H1 (cell line): ENCODE results near the gene LAMA4. TPM values are rescaled to one million over a fixed set of nuclear protein-coding genes. Genes with fewer than 3 reads are reported as not detected.

ENCODE experiments used
- CTCF ChIA-PET: fragments of 300-600 bp; sonication (Branson Sonifier 250); formaldehyde crosslinking; loops from one replicate; lab custom pipeline; 2021; ENCODE audit not compliant: partially characterized antibody; lab: Charles Lee
- POLR2A ChIA-PET: fragments of 300-600 bp; sonication (Branson Sonifier 250); formaldehyde crosslinking; loops from one replicate; lab custom pipeline; 2021; ENCODE audit warnings: inconsistent platforms; ENCODE audit not compliant: partially characterized antibody; lab: Charles Lee
- DNase-seq, 2 experiments: peaks; one replicate each; pipeline versions ENCODE4 v3.0.0 to v3.0.0-alpha.2; 2010 to 2022; ENCODE audit warnings: low spot score in 2 of 2, low read depth in 1 of 2, mixed read lengths in 1 of 2
- FAIRE-seq: peaks from 2 replicates; lab custom pipeline; 2011; peaks lifted over from hg19 to GRCh38; lab: Jason Lieb, UNC
- H2AFZ ChIP-seq: 2 replicates; pipeline ENCODE4 v1.8.1; 2012; ENCODE audit warnings: low read length, inconsistent platforms
- H2AK5ac ChIP-seq: 2 replicates; pipeline ENCODE4 v1.6.1; 2013; ENCODE audit warnings: low read depth, low read length
- H2BK120ac ChIP-seq: replicated peaks from 2 replicates; pipeline ENCODE3; 2013; ENCODE audit warnings: low read depth, low read length, inconsistent platforms
- H2BK12ac ChIP-seq: 2 replicates; pipeline ENCODE4 v1.6.1; 2013; ENCODE audit warnings: low read depth, low read length
- H2BK15ac ChIP-seq: 2 replicates; pipeline ENCODE4 v1.6.1; 2013; ENCODE audit warnings: low read length
- H2BK20ac ChIP-seq: 2 replicates; pipeline ENCODE4 v1.6.1; 2013; ENCODE audit warnings: low read length
- H2BK5ac ChIP-seq: 2 replicates; pipeline ENCODE4 v1.6.1; 2013; ENCODE audit warnings: low read depth, low read length
- H3K14ac ChIP-seq: 2 replicates; pipeline ENCODE4 v1.6.1; 2013; ENCODE audit warnings: inconsistent platforms; ENCODE audit not compliant: insufficient read length
- H3K18ac ChIP-seq: 2 replicates; pipeline ENCODE4 v1.6.1; 2013; ENCODE audit warnings: low read length; ENCODE audit errors: extremely low read depth
- H3K23ac ChIP-seq: 2 replicates; pipeline ENCODE4 v1.6.1; 2013; ENCODE audit warnings: inconsistent platforms; ENCODE audit not compliant: insufficient read length
- H3K23me2 ChIP-seq: 2 replicates; pipeline ENCODE4 v1.6.1; 2013; ENCODE audit warnings: low read depth, low read length
- H3K27ac ChIP-seq: 2 replicates; pipeline ENCODE4 v1.6.1; 2011; ENCODE audit warnings: low read depth, low read length, inconsistent platforms
- H3K27me3 ChIP-seq, 4 experiments: replicated peaks in 1 of 4; 1 replicate in 1 of 4; 2 replicates in 3 of 4; pipeline versions ENCODE4 v1.6.1 to v1.8.1; 2011 to 2013; ENCODE audit warnings: low read length in 3 of 4, mild to moderate bottlenecking in 3 of 4, inconsistent platforms in 2 of 4, mixed read lengths in 2 of 4, moderate library complexity in 1 of 4; ENCODE audit not compliant: control insufficient read depth in 3 of 4, insufficient read depth in 3 of 4; ENCODE audit errors: extremely low read depth in 1 of 4
- H3K36me3 ChIP-seq, 4 experiments: 2 replicates each; pipeline versions ENCODE4 v1.6.1 to v1.8.1; 2011 to 2013; ENCODE audit warnings: mild to moderate bottlenecking in 4 of 4, low read length in 3 of 4, moderate library complexity in 2 of 4, control low read depth in 1 of 4, inconsistent platforms in 1 of 4; ENCODE audit not compliant: insufficient read depth in 4 of 4, control insufficient read depth in 2 of 4
- H3K4ac ChIP-seq: replicated peaks from 2 replicates; pipeline ENCODE3; 2013; ENCODE audit warnings: low read length, low read depth, mixed read lengths, inconsistent platforms; ENCODE audit not compliant: insufficient read length
- H3K4me1 ChIP-seq, 4 experiments: replicated peaks in 1 of 4; 1 replicate in 1 of 4; 2 replicates in 3 of 4; pipeline versions ENCODE4 v1.6.1 to v1.8.1; 2011 to 2013; ENCODE audit warnings: low read length in 3 of 4, inconsistent platforms in 2 of 4, mixed read lengths in 1 of 4; ENCODE audit not compliant: insufficient read depth in 4 of 4, control insufficient read depth in 3 of 4
- H3K4me2 ChIP-seq, 2 experiments: 2 replicates each; pipeline versions ENCODE4 v1.6.1 to v1.8.1; 2011 to 2013; ENCODE audit warnings: low read depth in 2 of 2, low read length in 2 of 2, control low read depth in 1 of 2, inconsistent platforms in 1 of 2, mild to moderate bottlenecking in 1 of 2; ENCODE audit not compliant: insufficient read depth in 1 of 2
- H3K4me3 ChIP-seq, 4 experiments: fragments of 200-600, 300-600 bp in 1 of 4; sonication (generic), shearing (Covaris generic), sonication (Bioruptor Twin) in 1 of 4; 2 replicates each; pipeline versions ENCODE4 v1.5.1 to v1.8.1; 2011 to 2016; ENCODE audit warnings: low read length in 4 of 4, low read depth in 3 of 4, control low read depth in 2 of 4, inconsistent platforms in 2 of 4, mild to moderate bottlenecking in 2 of 4, mixed read lengths in 1 of 4, moderate library complexity in 1 of 4; ENCODE audit not compliant: insufficient read depth in 2 of 4; ENCODE audit errors: extremely low read depth in 1 of 4
- H3K56ac ChIP-seq: replicated peaks from 2 replicates; pipeline ENCODE3; 2013; ENCODE audit warnings: low read depth, mild to moderate bottlenecking, mixed read lengths, low read length, inconsistent platforms; ENCODE audit not compliant: insufficient read length
- H3K79me1 ChIP-seq: 2 replicates; pipeline ENCODE4 v1.6.1; 2013; ENCODE audit warnings: low read depth, low read length, control low read depth
- H3K79me2 ChIP-seq, 2 experiments: 2 replicates each; pipeline versions ENCODE4 v1.6.1 to v1.8.1; 2012 to 2013; ENCODE audit warnings: low read length in 2 of 2, mild to moderate bottlenecking in 2 of 2, inconsistent platforms in 1 of 2; ENCODE audit not compliant: insufficient read depth in 2 of 2, control insufficient read depth in 1 of 2
- H3K9ac ChIP-seq, 4 experiments: replicated peaks in 1 of 4; 1 replicate in 1 of 4; 2 replicates in 3 of 4; pipeline versions ENCODE4 v1.6.1 to v1.8.1; 2011 to 2013; ENCODE audit warnings: low read depth in 3 of 4, low read length in 3 of 4, control low read depth in 2 of 4, mild to moderate bottlenecking in 2 of 4, moderate library complexity in 2 of 4, inconsistent platforms in 1 of 4; ENCODE audit errors: extremely low read depth in 1 of 4
- H3K9me3 ChIP-seq, 2 experiments: 2 replicates each; pipeline versions ENCODE4 v1.6.1 to v1.8.1; 2012 to 2013; ENCODE audit warnings: mild to moderate bottlenecking in 2 of 2, moderate library complexity in 2 of 2, control low read depth in 1 of 2, inconsistent platforms in 1 of 2, low read depth in 1 of 2, low read length in 1 of 2, mixed read lengths in 1 of 2; ENCODE audit not compliant: insufficient read depth in 2 of 2
- H4K20me1 ChIP-seq, 2 experiments: replicated peaks in 1 of 2; 2 replicates each; pipeline versions ENCODE3 to v1.8.1; 2011 to 2013; ENCODE audit warnings: inconsistent platforms in 2 of 2, low read length in 2 of 2, mild to moderate bottlenecking in 1 of 2; ENCODE audit not compliant: insufficient read depth in 2 of 2, control insufficient read depth in 1 of 2
- H4K5ac ChIP-seq: 2 replicates; pipeline ENCODE4 v1.6.1; 2013; ENCODE audit warnings: low read length, low read depth, mixed read lengths, inconsistent platforms; ENCODE audit not compliant: insufficient read length
- H4K8ac ChIP-seq: 2 replicates; pipeline ENCODE4 v1.8.0; 2013; ENCODE audit warnings: mild to moderate bottlenecking, moderate library complexity, low read length, inconsistent platforms; ENCODE audit not compliant: insufficient read depth; ENCODE audit errors: extremely low read depth
- H4K91ac ChIP-seq: replicated peaks from 2 replicates; pipeline ENCODE3; 2013; ENCODE audit warnings: low read length, mixed read lengths, inconsistent platforms; ENCODE audit not compliant: insufficient read length
- CBX8 ChIP-seq: fragments of 300-800, 300-1000 bp; sonication (generic); IDR thresholded peaks from 2 replicates; pipeline ENCODE4 v1.7.1; 2016; ENCODE audit warnings: low read depth, low read length, borderline replicate concordance
- CTCF ChIP-seq, 3 experiments: IDR thresholded peaks; 1 replicate in 2 of 3; 2 replicates in 1 of 3; pipeline versions ENCODE4 v1.5.1 to v1.6.1; 2011; ENCODE audit warnings: low read length in 3 of 3, mild to moderate bottlenecking in 3 of 3, inconsistent platforms in 2 of 3, low read depth in 1 of 3, moderate library complexity in 1 of 3; ENCODE audit not compliant: insufficient read depth in 1 of 3; ENCODE audit errors: control extremely low read depth in 1 of 3
- FOSL1 ChIP-seq: IDR thresholded peaks from 2 replicates; pipeline ENCODE4 v1.6.1; 2011; ENCODE audit warnings: mild to moderate bottlenecking, low read depth, low read length, moderate library complexity; ENCODE audit not compliant: insufficient read depth
- HDAC6 ChIP-seq: IDR thresholded peaks from one replicate; pipeline ENCODE4 v1.7.1; 2012; ENCODE audit warnings: low read depth, mild to moderate bottlenecking, inconsistent platforms, low read length, moderate library complexity
- NANOG ChIP-seq: IDR thresholded peaks from 2 replicates; pipeline ENCODE4 v1.6.1; 2011; ENCODE audit warnings: low read length, low read depth, mild to moderate bottlenecking, inconsistent platforms; ENCODE audit not compliant: insufficient read depth, poor library complexity, severe bottlenecking
- PHF8 ChIP-seq: fragments of 200-600 bp; sonication (generic); conservative IDR thresholded peaks from 2 replicates; pipeline ENCODE4 v1.7.1; 2012; ENCODE audit warnings: low read depth, mild to moderate bottlenecking, inconsistent platforms, low read length, moderate library complexity
- SIRT6 ChIP-seq: IDR thresholded peaks from one replicate; pipeline ENCODE4 v1.7.1; 2012; ENCODE audit warnings: low read length, inconsistent platforms
- SP4 ChIP-seq: IDR thresholded peaks from 2 replicates; pipeline ENCODE4 v1.6.1; 2012; ENCODE audit warnings: low read length, inconsistent platforms
- SRF ChIP-seq: IDR thresholded peaks from 2 replicates; pipeline ENCODE4 v1.6.1; 2011; ENCODE audit warnings: mild to moderate bottlenecking, low read depth, low read length, moderate library complexity
- whole genome bisulfite sequencing, 2 experiments: shearing (Covaris generic) in 1 of 2; methylation state at CpG; one replicate each; pipeline versions ENCODE4 v1.1.6 to v1.1.7; 2013 to 2015; ENCODE audit warnings: low lambda C conversion rate in 2 of 2, mixed read lengths in 2 of 2, inconsistent platforms in 1 of 2, low coverage in 1 of 2, missing lambda C conversion rate in 1 of 2; ENCODE audit not compliant: insufficient replicate concordance in 2 of 2, insufficient coverage in 1 of 2, insufficient read length in 1 of 2; ENCODE audit errors: extremely low coverage in 1 of 2, missing lambda C conversion rate in 1 of 2; 5-methylcytosine and 5-hydroxymethylcytosine counted together
- polyA plus RNA-seq, 7 experiments: library from polyadenylated mRNA; depleted of rRNA in 3 of 7; stranded (reverse) in 5 of 7; unstranded in 2 of 7; fragments of >200 nt in 5 of 7; fragments of 200-250 nt in 2 of 7; gene quantifications; 1 replicate in 5 of 7; 2 replicates in 1 of 7; 4 replicates in 1 of 7; pipeline versions ENCODE4 v1.2.1 to v1.2.3, GENCODE V29; 2011 to 2013; ENCODE audit warnings: missing spikeins in 2 of 7, mixed read lengths in 2 of 7
- total RNA-seq: library from RNA; stranded (reverse); fragmentation: NEBNext Ultra II Directional; extraction: Animal tissue kit (Norgen Biotek cat#: 25700); gene quantifications from 2 replicates; pipeline ENCODE4 v1.2.1, GENCODE V29; 2021

LAMA4 gene
- total and polyA plus RNA-seq, 2 of the 8 experiments (the other 6 are each of a cell fraction or from before 2014, with no cell fraction given), result 0.95 to 1.5 TPM

GRCh38 chr6:112196306-112196705, 58.1 kb downstream of the LAMA4 start:
- Histone ChIP-seq H3K9me3 (no peaks in the 10 kb centered on the region), H2AFZ (no peak overlapping the region), H4K5ac (no peak overlapping the region), H3K79me2 (no peaks in the 10 kb centered on the region), H3K9ac (no peak overlapping the region), H3K4me1 (peaks cover 0 to 2% (median 0%) of the 10 kb centered on the region in 4 experiments; a peak in 2 of 7 replicates), H2BK120ac (no peak overlapping the region), H3K56ac (no peak overlapping the region), H3K4me2 (no peak overlapping the region), H3K79me1 (no peaks in the 10 kb centered on the region), H4K20me1 (no peaks in the 10 kb centered on the region), H3K23ac (no peak overlapping the region), H2BK15ac (no peak overlapping the region), H3K18ac (no peak overlapping the region), H3K27ac (no peak overlapping the region), H4K91ac (no peak overlapping the region), H3K23me2 (no peaks in the 10 kb centered on the region; the same call in 1 of the 2 replicates)
- 100% methylated on average over 1 of the region's 1 CpG; no CpG with 5 or more reads in 1 of the 2 experiments for WGBS, 2 experiments
- no peak for FAIRE-seq
- no peak for TF ChIP-seq SIRT6
- TF ChIP-seq PHF8, result no peak
- no peak for TF ChIP-seq FOSL1
- no peak for TF ChIP-seq CBX8
- TF ChIP-seq NANOG, result no peak
- TF ChIP-seq SP4, result no peak
- no peak for TF ChIP-seq HDAC6
- TF ChIP-seq CTCF (IDR thresholded peaks at IDR 0.05; ENCODE audit: control extremely low read depth in 1 of 3, insufficient read depth in 1 of 3, low read depth in 1 of 3, low read length in 3 of 3), result no peak
- TF ChIP-seq SRF, result no peak
- TF ChIP-seq, all 59 proteins: peak for 0
- peaks cover 0 to 1% (median 0%) of the 10 kb centered on the region in 4 experiments; a peak in 1 of 7 replicates for H3K27me3 ChIP-seq
- no peak overlapping the region for H3K14ac ChIP-seq
- no peak overlapping the region for H2AK5ac ChIP-seq
- no peak overlapping the region for H2BK20ac ChIP-seq
- H3K4ac ChIP-seq, result no peak overlapping the region
- ChIA-PET POLR2A (no interaction called here), CTCF (interaction anchor here (0.6 to 1.8 kb wide), 2 partner anchors 10 to 13 kb away, joined by 3 to 4 read pairs; no protein-coding TSS in a partner anchor)
- DNase-seq, result no peak
- no peak overlapping the region for H2BK5ac ChIP-seq
- H2BK12ac ChIP-seq, result no peak overlapping the region
- no peak overlapping the region for H3K4me3 ChIP-seq
- no peaks in the 10 kb centered on the region for H3K36me3 ChIP-seq
- H4K8ac ChIP-seq, result no peak overlapping the region
